Measurements from ENCODE around the gene MAP2K6. TPM values are rescaled to one million over a fixed set of nuclear protein-coding genes. Genes with fewer than 3 reads are reported as not detected.

The MAP2K6 gene
- total and polyA plus RNA-seq, 2 experiments from 2014 or later = 3.3 to 13.2 TPM

DNA sequence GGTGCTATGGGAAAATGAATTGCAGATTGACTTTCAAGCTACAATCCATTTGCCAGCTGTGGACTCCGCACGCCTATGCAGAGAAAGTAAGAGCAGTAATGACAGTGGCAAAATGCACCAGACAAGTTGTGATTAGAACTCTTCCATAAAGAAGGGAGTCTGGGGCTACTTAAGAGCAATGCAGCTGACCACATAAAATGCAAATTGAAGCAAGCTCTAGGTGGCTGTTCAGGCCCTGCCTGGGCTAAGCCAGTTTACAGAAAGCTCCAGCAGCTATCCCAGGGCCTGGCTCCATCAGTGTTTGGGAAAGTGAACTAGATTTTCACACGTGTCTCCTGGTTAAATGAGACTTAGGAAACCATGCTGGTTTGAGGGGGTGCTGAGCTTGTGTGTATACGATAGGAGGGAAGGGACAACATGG lies 2.2 kb upstream of the MAP2K6 start:
- Histone ChIP-seq H3K4me1 (ENCODE audit: insufficient read depth) (peaks cover 10% of the 10 kb centered on the region), H2AFZ (no peak overlapping the region), H3K9me3 (ENCODE audit: low read depth) (no peaks in the 10 kb centered on the region), H3K36me3 (replicated peaks; ENCODE audit: insufficient read depth, low read depth) (no peaks in the 10 kb centered on the region), H3K4me2 (no peak overlapping the region), H3K27ac (no peak overlapping the region), H3K27me3 (no peaks in the 10 kb centered on the region), H3K9me2 (replicated peaks; ENCODE audit: insufficient read depth) (no peaks in the 10 kb centered on the region), H3K4me3 (no peak overlapping the region), H3K79me2 (peaks cover 16% of the 10 kb centered on the region), H4K20me1 (ENCODE audit: insufficient read depth, poor library complexity, severe bottlenecking) (no peaks in the 10 kb centered on the region)
- TF ChIP-seq EZH2 (IDR thresholded peaks at IDR 0.05; ENCODE audit: borderline replicate concordance) = no peak
- TF ChIP-seq EZH2phosphoT487 (IDR thresholded peaks at IDR 0.05; ENCODE audit: low read depth, severe bottlenecking, unreplicated experiment) = no peak
- TF ChIP-seq, protein P1, sequence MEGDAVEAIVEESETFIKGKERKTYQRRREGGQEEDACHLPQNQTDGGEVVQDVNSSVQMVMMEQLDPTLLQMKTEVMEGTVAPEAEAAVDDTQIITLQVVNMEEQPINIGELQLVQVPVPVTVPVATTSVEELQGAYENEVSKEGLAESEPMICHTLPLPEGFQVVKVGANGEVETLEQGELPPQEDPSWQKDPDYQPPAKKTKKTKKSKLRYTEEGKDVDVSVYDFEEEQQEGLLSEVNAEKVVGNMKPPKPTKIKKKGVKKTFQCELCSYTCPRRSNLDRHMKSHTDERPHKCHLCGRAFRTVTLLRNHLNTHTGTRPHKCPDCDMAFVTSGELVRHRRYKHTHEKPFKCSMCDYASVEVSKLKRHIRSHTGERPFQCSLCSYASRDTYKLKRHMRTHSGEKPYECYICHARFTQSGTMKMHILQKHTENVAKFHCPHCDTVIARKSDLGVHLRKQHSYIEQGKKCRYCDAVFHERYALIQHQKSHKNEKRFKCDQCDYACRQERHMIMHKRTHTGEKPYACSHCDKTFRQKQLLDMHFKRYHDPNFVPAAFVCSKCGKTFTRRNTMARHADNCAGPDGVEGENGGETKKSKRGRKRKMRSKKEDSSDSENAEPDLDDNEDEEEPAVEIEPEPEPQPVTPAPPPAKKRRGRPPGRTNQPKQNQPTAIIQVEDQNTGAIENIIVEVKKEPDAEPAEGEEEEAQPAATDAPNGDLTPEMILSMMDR (IDR thresholded peaks at IDR 0.05; ENCODE audit: poor library complexity) = no peak
- no peak for DNase-seq (ENCODE audit: low spot score)
- WGBS (ENCODE audit: low lambda C conversion rate, missing lambda C conversion rate) = 62% methylated on average over 4 of the region's 4 CpGs

DNA sequence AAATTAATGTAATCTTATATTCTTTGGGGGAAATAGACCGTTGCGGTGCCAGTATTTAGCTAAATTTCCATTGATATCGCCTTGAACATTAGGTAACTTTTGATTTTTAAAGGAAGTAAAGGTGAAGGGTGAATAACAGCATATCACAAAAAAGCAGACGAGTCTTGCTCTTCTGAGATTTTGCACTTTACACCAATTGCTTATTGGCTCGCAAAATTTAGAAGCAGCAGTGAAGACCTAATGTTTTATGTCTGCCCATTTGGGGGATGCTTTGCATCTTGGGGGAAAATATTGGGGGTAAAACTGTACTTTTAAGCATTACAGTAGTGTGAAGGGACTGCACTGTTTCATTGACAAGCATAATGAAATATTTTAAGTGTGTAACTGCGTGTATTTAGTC lies 934 bp downstream of the MAP2K6 start:
- H3K9me2 ChIP-seq (replicated peaks; ENCODE audit: insufficient read depth) = no peaks in the 10 kb centered on the region
- H4K20me1 ChIP-seq (ENCODE audit: insufficient read depth, poor library complexity, severe bottlenecking) = no peaks in the 10 kb centered on the region
- H2AFZ ChIP-seq = peak overlapping the region; percentile 60
- no peak for DNase-seq (ENCODE audit: low spot score)
- H3K4me1 ChIP-seq (ENCODE audit: insufficient read depth) = peaks cover 10% of the 10 kb centered on the region
- no peaks in the 10 kb centered on the region for H3K27me3 ChIP-seq
- peaks cover 42% of the 10 kb centered on the region for H3K79me2 ChIP-seq
- peak overlapping the region; percentile 1 for H3K27ac ChIP-seq
- peak overlapping the region; percentile 46 for H3K4me3 ChIP-seq
- 25% methylated on average over 6 of the region's 6 CpGs for WGBS (ENCODE audit: low lambda C conversion rate, missing lambda C conversion rate)
- H3K4me2 ChIP-seq = peak overlapping the region; percentile 82
- H3K36me3 ChIP-seq (replicated peaks; ENCODE audit: insufficient read depth, low read depth) = no peaks in the 10 kb centered on the region
- no peaks in the 10 kb centered on the region for H3K9me3 ChIP-seq (ENCODE audit: low read depth)
- no peak for TF ChIP-seq EZH2phosphoT487 (IDR thresholded peaks at IDR 0.05; ENCODE audit: low read depth, severe bottlenecking, unreplicated experiment)

DNA sequence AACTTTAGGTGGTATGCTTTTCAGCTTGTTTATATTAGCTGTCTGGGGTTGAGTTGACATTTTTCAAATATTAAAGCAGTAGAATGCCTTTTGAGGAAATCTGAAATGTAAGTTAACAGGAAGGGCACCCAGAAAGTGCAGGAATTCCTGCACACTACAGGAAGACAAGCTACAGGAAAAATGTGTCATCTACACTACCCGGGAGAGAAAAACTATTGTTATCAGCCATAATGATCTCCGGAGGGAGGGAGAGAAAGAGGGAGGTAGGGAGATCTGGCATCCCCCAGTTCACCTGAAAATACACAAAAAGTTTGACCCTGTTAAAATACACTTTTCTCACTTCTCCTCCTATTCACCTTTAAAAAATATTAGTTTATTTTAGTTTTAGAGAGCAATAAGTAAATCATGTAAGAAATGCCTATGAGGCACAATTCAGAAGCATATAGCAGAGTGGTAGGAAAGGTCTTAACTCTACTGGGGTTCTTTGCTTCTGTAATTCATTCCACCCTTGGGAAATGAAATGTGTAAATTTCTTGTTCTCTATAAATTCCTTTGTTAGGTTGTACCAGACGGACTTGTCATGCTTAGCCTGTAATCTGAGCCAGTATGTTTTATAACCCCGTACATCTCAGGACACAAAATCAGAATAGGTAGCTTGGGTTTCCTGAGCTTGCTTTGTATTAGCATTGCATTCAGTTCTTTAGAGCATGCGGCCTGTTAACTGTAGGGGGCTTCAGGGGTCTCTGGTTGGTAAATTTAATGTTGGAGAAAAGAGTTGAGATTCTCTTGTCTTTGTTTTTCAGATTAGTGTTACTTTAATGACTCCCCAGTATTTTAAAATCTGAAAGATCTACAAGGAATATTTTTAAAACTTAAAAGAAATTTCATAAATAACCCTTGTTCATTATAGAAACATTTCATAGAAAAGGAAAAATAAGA lies 3.3 kb downstream of the MAP2K6 start:
- peak overlapping the region; percentile 82 for H3K4me2 ChIP-seq
- H3K4me3 ChIP-seq = no peak overlapping the region
- DNase-seq (ENCODE audit: low spot score) = no peak

More for the DNA sequence above, 3.3 kb downstream of the MAP2K6 start:
- no peak overlapping the region for H2AFZ ChIP-seq
- WGBS (ENCODE audit: low lambda C conversion rate, missing lambda C conversion rate) = 21% methylated on average over 5 of the region's 5 CpGs
- H3K9me2 ChIP-seq (replicated peaks; ENCODE audit: insufficient read depth) = no peaks in the 10 kb centered on the region
- H3K4me1 ChIP-seq (ENCODE audit: insufficient read depth) = peaks cover 10% of the 10 kb centered on the region
- no peak for TF ChIP-seq EZH2phosphoT487 (IDR thresholded peaks at IDR 0.05; ENCODE audit: low read depth, severe bottlenecking, unreplicated experiment)
- TF ChIP-seq, protein P1 (IDR thresholded peaks at IDR 0.05; ENCODE audit: poor library complexity) = no peak
- TF ChIP-seq EZH2 (IDR thresholded peaks at IDR 0.05; ENCODE audit: borderline replicate concordance) = no peak
- no peaks in the 10 kb centered on the region for H4K20me1 ChIP-seq (ENCODE audit: insufficient read depth, poor library complexity, severe bottlenecking)
- H3K36me3 ChIP-seq (replicated peaks; ENCODE audit: insufficient read depth, low read depth) = no peaks in the 10 kb centered on the region
- H3K79me2 ChIP-seq = peaks cover 47% of the 10 kb centered on the region
- H3K9me3 ChIP-seq (ENCODE audit: low read depth) = no peaks in the 10 kb centered on the region
- H3K27me3 ChIP-seq = no peaks in the 10 kb centered on the region
- H3K27ac ChIP-seq = no peak overlapping the region

Measured in hepatocyte (in vitro differentiated cells).